NCI-H1092 (cell line): ENCODE results near the gene BNC2.
"Not testable (repeated sequence)": the region's sequence is repeated elsewhere in the genome, so short reads cannot be mapped to it uniquely, and the experiment has no call there.

ENCODE experiments used
- DNase-seq: peaks from one replicate; lab custom pipeline; 2025; lab: John Stamatoyannopoulos, UW

The BNC2 gene

GRCh38 chr9:16450043-16450442 lies 420.4 kb downstream of the BNC2 start:
- DNase-seq = no peak

- no peak for DNase-seq
These were observed 421.3 kb downstream of the BNC2 start for GRCh38 chr9:16449076-16449730.

- DNase-seq = no peak
These were observed 422.5 kb downstream of the BNC2 start for GRCh38 chr9:16447946-16448345.

- no peak for DNase-seq
These were observed 423.8 kb downstream of the BNC2 start for GRCh38 chr9:16446636-16447035.

- peak; percentile 3 for DNase-seq
These were observed 425.1 kb downstream of the BNC2 start for GRCh38 chr9:16445141-16445920.

GRCh38 chr9:16442622-16443021 lies 427.8 kb downstream of the BNC2 start:
- no peak for DNase-seq

- DNase-seq = no peak
These were observed 428.7 kb downstream of the BNC2 start for GRCh38 chr9:16441791-16442190.

- DNase-seq = not testable (repeated sequence)
These were observed 431.6 kb downstream of the BNC2 start for GRCh38 chr9:16438831-16439230.

- DNase-seq = no peak
These were observed 433.9 kb downstream of the BNC2 start for GRCh38 chr9:16436545-16436944.

- no peak for DNase-seq
These were observed 435.9 kb downstream of the BNC2 start for GRCh38 chr9:16434526-16434925.

- no peak for DNase-seq
These were observed 437.0 kb downstream of the BNC2 start for GRCh38 chr9:16433494-16433893.

GRCh38 chr9:16431666-16432392 lies 438.6 kb downstream of the BNC2 start:
- no peak for DNase-seq

- DNase-seq = no peak
These were observed 440.8 kb downstream of the BNC2 start for GRCh38 chr9:16429671-16430070.

- no peak for DNase-seq
These were observed 442.5 kb downstream of the BNC2 start for GRCh38 chr9:16427873-16428427.

GRCh38 chr9:16426716-16427115 lies 443.8 kb downstream of the BNC2 start:
- no peak for DNase-seq

- no peak for DNase-seq
These were observed 444.8 kb downstream of the BNC2 start for GRCh38 chr9:16425562-16426231.

GRCh38 chr9:16422114-16422513 lies 448.4 kb downstream of the BNC2 start:
- no peak for DNase-seq

GRCh38 chr9:16421532-16421931 lies 448.9 kb downstream of the BNC2 start:
- no peak for DNase-seq

- DNase-seq = no peak
These were observed 451.3 kb downstream of the BNC2 start for GRCh38 chr9:16419124-16419523.

GRCh38 chr9:16418721-16419120 lies 451.7 kb downstream of the BNC2 start:
- no peak for DNase-seq

GRCh38 chr9:16417749-16418148 lies 452.7 kb downstream of the BNC2 start:
- no peak for DNase-seq

- peak; percentile 37 for DNase-seq
These were observed 453.3 kb downstream of the BNC2 start for GRCh38 chr9:16417161-16417560.
